Suprapubic skin (tissue), 3 donors: ENCODE data around the gene SSX2IP.

Experiments
- POLR2A ChIP-seq, 2 donors: fragments of 450-650 bp; IDR thresholded peaks; one replicate each; pipeline ENCODE4 v1.6.1; 2017; ENCODE audit warnings: antibody characterized with exemption in 2 of 2, mild to moderate bottlenecking in 2 of 2, moderate library complexity in 2 of 2
- TF ChIP-seq, protein P1 (sequence below), 2 donors: fragments of 200-600 bp in 1 of 2; fragments of 450-650 bp in 1 of 2; sonication (generic) in 1 of 2; IDR thresholded peaks; one replicate each; pipeline ENCODE4 v1.5.1; 2016 to 2019; ENCODE audit warnings: antibody characterized with exemption in 2 of 2, mild to moderate bottlenecking in 1 of 2, moderate library complexity in 1 of 2

DNA sequence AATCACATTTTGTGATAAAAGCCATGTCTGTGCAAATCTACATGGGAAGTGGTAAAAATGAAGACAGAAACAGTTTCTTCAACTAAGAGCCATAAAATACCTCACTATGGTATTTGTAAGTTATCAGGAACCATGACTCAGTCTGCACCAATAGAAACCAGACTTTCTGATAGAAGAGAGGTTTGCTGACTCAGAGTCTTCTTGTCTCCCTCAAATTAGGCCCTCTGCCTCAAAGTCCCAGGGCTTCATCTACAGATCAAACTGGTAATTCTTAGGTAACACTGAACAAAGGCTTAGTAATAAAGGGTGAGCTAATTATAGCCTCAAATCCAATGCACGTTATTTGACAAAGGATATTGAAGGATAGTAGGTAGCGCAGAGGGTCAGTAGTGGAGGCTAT is 30.9 kb upstream of the SSX2IP start:
- TF ChIP-seq, protein P1, sequence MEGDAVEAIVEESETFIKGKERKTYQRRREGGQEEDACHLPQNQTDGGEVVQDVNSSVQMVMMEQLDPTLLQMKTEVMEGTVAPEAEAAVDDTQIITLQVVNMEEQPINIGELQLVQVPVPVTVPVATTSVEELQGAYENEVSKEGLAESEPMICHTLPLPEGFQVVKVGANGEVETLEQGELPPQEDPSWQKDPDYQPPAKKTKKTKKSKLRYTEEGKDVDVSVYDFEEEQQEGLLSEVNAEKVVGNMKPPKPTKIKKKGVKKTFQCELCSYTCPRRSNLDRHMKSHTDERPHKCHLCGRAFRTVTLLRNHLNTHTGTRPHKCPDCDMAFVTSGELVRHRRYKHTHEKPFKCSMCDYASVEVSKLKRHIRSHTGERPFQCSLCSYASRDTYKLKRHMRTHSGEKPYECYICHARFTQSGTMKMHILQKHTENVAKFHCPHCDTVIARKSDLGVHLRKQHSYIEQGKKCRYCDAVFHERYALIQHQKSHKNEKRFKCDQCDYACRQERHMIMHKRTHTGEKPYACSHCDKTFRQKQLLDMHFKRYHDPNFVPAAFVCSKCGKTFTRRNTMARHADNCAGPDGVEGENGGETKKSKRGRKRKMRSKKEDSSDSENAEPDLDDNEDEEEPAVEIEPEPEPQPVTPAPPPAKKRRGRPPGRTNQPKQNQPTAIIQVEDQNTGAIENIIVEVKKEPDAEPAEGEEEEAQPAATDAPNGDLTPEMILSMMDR (IDR thresholded peaks at IDR 0.05), result no peak
- no peak for TF ChIP-seq POLR2A (IDR thresholded peaks at IDR 0.05)
